ENCODE results near the gene XRN1. TPM values are rescaled to one million over a fixed set of nuclear protein-coding genes. Genes with fewer than 3 reads are reported as not detected.
"Not testable (repeated sequence)": the region's sequence is repeated elsewhere in the genome, so short reads cannot be mapped to it uniquely, and the experiment has no call there.

The XRN1 gene
- total RNA-seq, 1 experiment from 2014 or later, result 3.8 TPM

DNA sequence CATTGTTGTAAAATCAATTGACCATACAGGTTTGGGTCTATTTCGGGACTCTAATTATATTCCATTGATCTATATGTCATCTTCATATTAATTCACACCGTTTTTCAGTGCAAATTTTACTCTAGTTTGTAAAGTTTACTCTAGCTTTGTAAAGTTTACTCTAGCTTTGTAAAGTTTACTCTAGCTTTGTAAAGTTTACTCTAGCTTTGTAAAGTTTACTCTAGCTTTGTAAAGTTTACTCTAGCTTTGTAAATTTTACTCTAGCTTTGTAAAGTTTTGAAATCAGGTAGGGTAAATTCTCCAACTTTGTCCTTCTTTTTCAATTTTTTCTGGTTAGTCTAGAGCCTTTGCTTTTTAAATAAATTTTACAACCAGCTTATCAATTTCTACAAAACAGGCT, 84.4 kb downstream of the XRN1 start:
- in situ Hi-C loops (cut with HindIII; ENCODE audit: low pct_unique_long_range_greater_than_20kb, low sequenced_read_pairs); DNase-seq (ENCODE audit: low read depth): not testable (repeated sequence)

- DNase-seq (ENCODE audit: low read depth), result no peak
- in situ Hi-C loops (cut with HindIII; ENCODE audit: low pct_unique_long_range_greater_than_20kb, low sequenced_read_pairs), result no loop called here
Measured at GRCh38 chr3:142359367-142359766, 88.5 kb downstream of the XRN1 start.

DNA sequence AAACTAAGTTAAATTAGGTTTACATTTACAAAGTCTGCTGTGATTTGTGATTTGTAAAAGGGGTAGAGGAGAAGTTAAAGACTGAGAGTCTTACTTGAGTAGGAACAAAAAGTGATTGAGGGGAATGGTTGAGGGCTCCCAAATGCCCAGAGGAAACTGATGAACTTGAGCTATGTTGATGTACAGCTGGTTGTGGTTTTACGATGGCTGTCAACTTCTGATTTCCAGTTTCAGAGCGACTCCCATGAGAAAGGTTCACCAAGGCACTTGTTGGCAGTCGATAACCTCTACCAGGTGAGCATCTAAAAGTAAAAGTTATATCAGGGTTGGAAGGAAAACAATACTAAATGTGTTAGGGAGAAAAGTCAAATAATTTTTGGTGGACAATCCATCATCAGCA, 91.0 kb downstream of the XRN1 start:
- DNase-seq (ENCODE audit: low read depth), result no peak
- in situ Hi-C loops (cut with HindIII; ENCODE audit: low pct_unique_long_range_greater_than_20kb, low sequenced_read_pairs), result no loop called here

GRCh38 chr3:142355692-142356091, 92.1 kb downstream of the XRN1 start:
- no peak for DNase-seq (ENCODE audit: low read depth)
- in situ Hi-C loops (cut with HindIII; ENCODE audit: low pct_unique_long_range_greater_than_20kb, low sequenced_read_pairs), result no loop called here

DNA sequence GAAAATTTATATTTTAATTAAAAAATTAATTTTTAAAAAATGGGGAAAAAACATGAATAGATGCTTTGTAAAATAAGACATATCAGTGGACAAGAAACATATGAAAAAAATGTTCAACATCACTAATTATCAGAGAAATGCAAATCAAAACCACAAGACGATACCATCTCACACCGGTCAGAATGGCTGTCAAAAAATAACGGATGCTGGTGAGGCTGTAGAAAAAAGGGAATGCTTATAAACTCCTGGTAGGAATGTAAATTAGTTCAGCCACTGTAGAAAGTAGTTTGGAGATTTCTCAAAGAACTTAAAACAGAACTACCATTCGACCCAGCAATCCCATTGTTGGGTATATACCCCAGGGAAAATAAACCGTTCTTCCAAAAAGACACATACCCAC, 93.8 kb downstream of the XRN1 start:
- no peak for DNase-seq (ENCODE audit: low read depth)
- in situ Hi-C loops (cut with HindIII; ENCODE audit: low pct_unique_long_range_greater_than_20kb, low sequenced_read_pairs), result no loop called here

- DNase-seq (ENCODE audit: low read depth), result no peak
- in situ Hi-C loops (cut with HindIII; ENCODE audit: low pct_unique_long_range_greater_than_20kb, low sequenced_read_pairs), result no loop called here
Measured at GRCh38 chr3:142353571-142353970, 94.3 kb downstream of the XRN1 start.

DNA sequence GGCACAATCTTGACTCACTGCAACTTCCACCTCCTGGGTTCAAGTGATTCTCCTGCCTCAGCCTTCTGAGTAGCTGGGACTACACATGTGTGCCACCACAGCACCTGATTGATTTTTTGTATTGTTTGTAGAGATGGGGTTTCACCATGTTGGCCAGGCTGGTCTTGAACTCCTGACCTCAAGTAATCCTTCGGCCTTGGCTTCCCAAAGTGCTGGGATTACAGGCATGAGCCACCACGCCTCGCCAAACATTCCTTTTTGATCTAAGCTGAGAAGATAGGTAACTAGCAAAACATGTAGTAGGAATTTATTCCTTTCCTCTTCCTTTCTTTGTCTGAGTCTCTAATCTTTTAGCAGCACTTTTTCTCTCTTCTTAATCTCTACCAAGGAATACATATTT, 95.1 kb downstream of the XRN1 start:
- DNase-seq (ENCODE audit: low read depth); in situ Hi-C loops (cut with HindIII; ENCODE audit: low pct_unique_long_range_greater_than_20kb, low sequenced_read_pairs): not testable (repeated sequence)

DNA sequence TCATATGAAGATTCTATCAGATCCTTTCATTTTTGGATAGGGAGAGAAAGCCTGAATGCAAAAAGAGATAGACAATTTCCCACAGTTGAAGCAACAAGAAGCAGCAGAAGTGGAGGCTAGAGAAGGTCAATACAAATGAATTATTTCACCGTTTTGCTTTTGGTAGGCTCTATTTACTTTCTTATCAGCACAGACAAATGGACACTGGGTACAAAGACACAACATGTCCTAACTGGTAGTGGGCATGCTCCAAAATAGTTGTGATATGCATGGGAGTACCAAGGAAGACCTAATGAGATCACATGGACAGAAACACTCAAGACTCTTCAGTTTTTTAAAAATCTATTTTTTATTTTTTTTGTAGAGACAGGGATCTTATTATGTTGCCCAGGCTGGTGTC, 99.4 kb downstream of the XRN1 start:
- DNase-seq (ENCODE audit: low read depth), result no peak
- in situ Hi-C loops (cut with HindIII; ENCODE audit: low pct_unique_long_range_greater_than_20kb, low sequenced_read_pairs), result no loop called here

- in situ Hi-C loops (cut with HindIII; ENCODE audit: low pct_unique_long_range_greater_than_20kb, low sequenced_read_pairs), result no loop called here
- no peak for DNase-seq (ENCODE audit: low read depth)
Measured at GRCh38 chr3:142337994-142338393, 109.8 kb downstream of the XRN1 start.

DNA sequence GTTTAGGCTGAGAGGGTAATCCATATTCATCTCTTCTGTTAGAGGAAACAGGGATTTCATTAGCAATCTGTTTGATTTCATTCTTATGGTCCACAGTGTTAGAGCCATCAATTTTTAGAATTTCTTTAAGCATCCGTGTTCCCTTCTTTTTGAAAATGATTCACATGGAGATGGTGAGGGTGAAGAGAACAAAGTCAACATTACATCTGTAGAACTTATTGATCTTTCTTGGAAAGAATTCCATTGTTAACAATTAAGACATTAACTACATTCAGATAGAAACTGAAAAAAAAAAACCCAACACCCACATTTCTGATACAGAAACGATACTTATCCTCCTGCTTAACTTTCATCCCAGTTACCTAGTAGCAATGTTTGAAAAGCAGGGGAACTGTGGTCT, 115.4 kb downstream of the XRN1 start:
- in situ Hi-C loops (cut with HindIII; ENCODE audit: low pct_unique_long_range_greater_than_20kb, low sequenced_read_pairs), result no loop called here
- DNase-seq (ENCODE audit: low read depth), result no peak

DNA sequence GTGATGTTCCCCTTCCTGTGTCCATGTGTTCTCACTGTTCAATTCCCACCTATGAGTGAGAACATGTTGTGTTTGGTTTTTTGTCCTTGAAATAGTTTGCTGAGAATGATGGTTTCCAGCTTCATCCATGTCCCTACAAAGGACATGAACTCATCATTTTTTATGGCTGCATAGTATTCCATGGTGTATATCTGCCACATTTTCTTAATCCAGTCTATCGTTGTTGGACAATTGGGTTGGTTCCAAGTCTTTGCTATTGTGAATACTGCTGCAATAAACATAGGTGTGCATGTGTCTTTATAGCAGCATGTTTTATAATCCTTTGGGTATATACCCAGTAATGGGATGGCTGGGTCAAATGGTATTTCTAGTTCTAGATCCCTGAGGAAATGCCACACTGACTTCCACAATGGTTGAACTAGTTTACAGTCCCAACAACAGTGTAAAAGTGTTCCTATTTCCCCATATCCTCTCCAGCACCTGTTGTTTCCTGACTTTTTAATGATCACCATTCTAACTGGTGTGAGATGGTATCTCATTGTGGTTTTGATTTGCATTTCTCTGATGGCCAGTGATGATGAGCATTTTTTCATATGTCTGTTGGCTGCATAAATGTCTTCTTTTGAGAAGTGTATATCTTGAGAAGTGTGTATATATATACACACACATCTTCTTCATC, 123.4 kb downstream of the XRN1 start:
- in situ Hi-C loops (cut with HindIII; ENCODE audit: low pct_unique_long_range_greater_than_20kb, low sequenced_read_pairs); DNase-seq (ENCODE audit: low read depth): not testable (repeated sequence)

GRCh38 chr3:142319912-142320311, 127.9 kb downstream of the XRN1 start:
- in situ Hi-C loops (cut with HindIII; ENCODE audit: low pct_unique_long_range_greater_than_20kb, low sequenced_read_pairs), result no loop called here
- no peak for DNase-seq (ENCODE audit: low read depth)

DNA sequence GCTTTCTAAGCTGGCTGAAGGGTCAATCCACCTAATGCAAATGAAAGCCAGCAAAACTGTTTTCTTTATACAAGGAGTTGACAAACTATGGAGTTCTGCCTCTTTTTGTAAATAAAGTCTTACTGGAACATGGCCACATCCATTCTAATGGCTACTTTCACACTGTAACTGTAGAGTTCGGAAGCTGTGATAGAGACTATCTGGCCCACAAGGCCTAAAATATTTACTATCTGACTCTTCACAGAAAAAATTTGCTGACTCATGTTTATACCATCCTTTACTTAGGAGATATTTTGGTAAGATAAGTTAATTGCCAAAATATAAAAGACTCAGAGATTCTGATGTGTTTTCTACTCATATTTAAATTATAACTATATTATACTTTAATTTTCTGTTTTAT, 128.7 kb downstream of the XRN1 start:
- no peak for DNase-seq (ENCODE audit: low read depth)
- in situ Hi-C loops (cut with HindIII; ENCODE audit: low pct_unique_long_range_greater_than_20kb, low sequenced_read_pairs), result no loop called here

DNA sequence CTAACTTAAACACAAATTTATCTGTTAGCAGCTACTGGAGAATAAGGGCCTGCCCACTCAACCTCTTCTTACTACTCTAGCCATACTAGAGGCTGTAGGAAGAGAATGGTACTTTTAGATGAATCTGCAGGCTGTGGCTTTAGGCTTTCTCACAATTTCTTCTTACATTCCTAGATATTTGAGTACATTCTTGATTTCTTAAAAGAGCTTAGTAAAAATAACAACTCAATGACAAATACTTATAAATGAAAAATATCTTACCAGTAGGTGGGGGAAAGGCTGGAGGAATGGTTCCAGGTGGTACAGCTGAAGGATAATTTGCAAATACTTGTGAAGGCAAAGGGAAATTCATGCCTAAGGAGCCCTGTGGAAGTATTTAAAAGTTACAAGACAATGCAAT, 129.5 kb downstream of the XRN1 start:
- in situ Hi-C loops (cut with HindIII; ENCODE audit: low pct_unique_long_range_greater_than_20kb, low sequenced_read_pairs), result no loop called here
- DNase-seq (ENCODE audit: low read depth), result no peak

DNA sequence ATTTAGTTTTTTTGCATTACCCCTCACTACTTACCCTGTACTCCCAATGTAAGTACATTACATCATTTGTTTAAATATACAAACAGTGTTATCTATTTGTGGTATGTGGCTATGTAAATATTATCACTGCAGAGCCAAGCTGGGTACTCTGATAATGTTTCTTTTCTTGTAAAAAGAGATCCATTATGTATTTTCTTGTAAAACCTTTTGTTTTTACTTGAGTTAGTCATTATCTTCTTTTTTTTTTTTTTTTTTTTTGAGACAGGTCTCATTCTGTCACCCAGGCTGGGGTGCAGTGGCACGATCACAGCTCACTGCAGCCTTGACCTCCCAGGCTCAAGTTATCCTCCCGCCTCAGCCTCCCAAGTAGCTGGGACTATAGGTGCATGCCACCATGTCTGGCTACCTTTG, 131.9 kb downstream of the XRN1 start:
- in situ Hi-C loops (cut with HindIII; ENCODE audit: low pct_unique_long_range_greater_than_20kb, low sequenced_read_pairs), result not testable (repeated sequence)
- peak; percentile 12 for DNase-seq (ENCODE audit: low read depth)

DNA sequence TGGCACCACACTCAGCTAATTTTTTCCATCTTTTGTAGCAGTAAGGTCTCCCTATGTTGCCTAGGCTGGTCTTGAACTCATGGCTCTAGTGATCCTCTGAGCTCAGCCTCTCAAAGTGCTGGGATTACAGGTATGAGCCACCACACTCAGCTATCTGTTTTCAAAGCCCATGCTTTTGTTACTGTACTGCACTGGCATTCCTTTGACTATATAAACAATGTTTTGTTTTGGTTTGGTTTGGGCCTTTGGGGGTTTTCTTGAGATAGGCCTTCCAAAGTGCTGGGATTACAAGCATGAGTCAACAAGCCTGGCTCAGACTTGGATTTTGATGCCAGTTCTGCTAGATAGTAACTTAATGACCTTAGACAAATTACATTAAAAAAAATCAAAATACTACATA, 132.8 kb downstream of the XRN1 start:
- in situ Hi-C loops (cut with HindIII; ENCODE audit: low pct_unique_long_range_greater_than_20kb, low sequenced_read_pairs), result no loop called here
- peak; percentile 34 for DNase-seq (ENCODE audit: low read depth)

DNA sequence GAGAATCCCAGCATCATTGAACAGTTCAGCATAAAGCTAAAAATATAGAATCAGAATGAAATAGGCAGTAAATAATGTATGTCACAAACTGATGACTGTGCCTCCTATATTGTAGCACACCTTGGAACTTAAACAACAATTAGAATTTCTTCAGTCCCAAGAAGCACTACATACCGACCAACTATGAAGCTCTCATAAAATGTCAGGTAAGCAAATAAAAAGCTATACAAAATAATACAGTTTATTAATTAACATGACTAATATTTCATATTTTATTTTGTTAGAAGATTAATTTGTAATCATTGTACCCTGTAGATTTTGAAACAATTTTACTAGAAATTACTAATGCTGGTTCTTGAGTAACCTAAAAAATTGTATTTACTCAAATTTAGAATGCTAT, 137.4 kb downstream of the XRN1 start:
- in situ Hi-C loops (cut with HindIII; ENCODE audit: low pct_unique_long_range_greater_than_20kb, low sequenced_read_pairs), result no loop called here
- DNase-seq (ENCODE audit: low read depth), result no peak

- in situ Hi-C loops (cut with HindIII; ENCODE audit: low pct_unique_long_range_greater_than_20kb, low sequenced_read_pairs); DNase-seq (ENCODE audit: low read depth): not testable (repeated sequence)
Measured at GRCh38 chr3:142302847-142303246, 145.0 kb downstream of the XRN1 start.

DNA sequence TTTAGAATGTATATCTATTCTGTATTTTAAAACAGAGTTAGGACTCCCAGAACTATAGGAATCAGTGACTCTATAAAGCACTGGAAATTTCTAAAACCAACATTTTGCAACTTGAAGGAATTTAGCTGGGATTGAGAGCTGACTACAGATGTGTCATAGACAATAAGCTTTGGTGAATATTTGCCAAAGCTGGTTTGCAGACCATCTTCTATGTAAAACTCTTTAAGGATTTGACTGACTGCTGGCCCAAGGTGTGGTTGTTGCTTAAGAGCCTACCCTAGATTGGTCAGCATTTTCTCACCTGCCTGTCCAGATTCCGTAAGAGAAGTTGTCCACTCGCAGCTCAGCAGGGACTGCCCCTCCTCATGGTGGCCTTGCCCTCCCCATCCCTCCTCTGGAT, 149.2 kb downstream of the XRN1 start:
- in situ Hi-C loops (cut with HindIII; ENCODE audit: low pct_unique_long_range_greater_than_20kb, low sequenced_read_pairs), result no loop called here
- no peak for DNase-seq (ENCODE audit: low read depth)

DNA sequence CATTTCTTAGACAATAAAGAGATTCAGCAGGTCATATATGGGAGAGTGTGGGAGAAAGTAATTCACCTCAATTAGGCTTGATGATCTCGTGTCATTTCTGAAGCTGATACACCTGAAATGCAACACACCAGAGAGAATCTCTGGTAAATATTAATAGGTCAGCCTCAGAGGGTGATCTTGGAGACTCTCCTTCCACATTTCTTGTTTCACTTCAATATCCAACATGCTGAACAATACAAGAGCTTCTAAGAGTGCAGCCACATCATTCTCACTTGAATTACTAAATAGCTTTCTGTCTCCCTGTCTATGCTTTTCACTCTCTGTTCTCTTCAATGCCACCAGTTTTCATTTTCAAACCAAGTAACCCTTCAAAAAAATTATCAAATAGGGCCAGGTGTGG, 151.3 kb downstream of the XRN1 start:
- DNase-seq (ENCODE audit: low read depth), result no peak
- in situ Hi-C loops (cut with HindIII; ENCODE audit: low pct_unique_long_range_greater_than_20kb, low sequenced_read_pairs), result no loop called here

All from Caki2 (cell line).